HG02642 (cell line): Measurements from ENCODE around the gene SYT8.
"Not testable (repeated sequence)": the region's sequence is repeated elsewhere in the genome, so short reads cannot be mapped to it uniquely, and the experiment has no call there.

ENCODE experiments used
- ATAC-seq: cut with Tn5 transposase; IDR thresholded peaks from one replicate; pipeline ENCODE4 v1.9.1; 2021; ENCODE audit warnings: mild to moderate bottlenecking; ENCODE audit not compliant: unreplicated experiment, poor library complexity

SYT8 gene, protein sequence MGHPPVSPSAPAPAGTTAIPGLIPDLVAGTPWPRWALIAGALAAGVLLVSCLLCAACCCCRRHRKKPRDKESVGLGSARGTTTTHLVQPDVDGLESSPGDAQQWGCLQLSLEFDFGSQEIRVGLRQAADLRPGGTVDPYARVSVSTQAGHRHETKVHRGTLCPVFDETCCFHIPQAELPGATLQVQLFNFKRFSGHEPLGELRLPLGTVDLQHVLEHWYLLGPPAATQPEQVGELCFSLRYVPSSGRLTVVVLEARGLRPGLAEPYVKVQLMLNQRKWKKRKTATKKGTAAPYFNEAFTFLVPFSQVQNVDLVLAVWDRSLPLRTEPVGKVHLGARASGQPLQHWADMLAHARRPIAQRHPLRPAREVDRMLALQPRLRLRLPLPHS

GRCh38 chr11:1834779-1835670, at the start of gene SYT8:
Gene SYT8 (plus strand): TSS chr11:1834990. CDS start chr11:1835106, 116 bp downstream.
- ATAC-seq: no peak

DNA sequence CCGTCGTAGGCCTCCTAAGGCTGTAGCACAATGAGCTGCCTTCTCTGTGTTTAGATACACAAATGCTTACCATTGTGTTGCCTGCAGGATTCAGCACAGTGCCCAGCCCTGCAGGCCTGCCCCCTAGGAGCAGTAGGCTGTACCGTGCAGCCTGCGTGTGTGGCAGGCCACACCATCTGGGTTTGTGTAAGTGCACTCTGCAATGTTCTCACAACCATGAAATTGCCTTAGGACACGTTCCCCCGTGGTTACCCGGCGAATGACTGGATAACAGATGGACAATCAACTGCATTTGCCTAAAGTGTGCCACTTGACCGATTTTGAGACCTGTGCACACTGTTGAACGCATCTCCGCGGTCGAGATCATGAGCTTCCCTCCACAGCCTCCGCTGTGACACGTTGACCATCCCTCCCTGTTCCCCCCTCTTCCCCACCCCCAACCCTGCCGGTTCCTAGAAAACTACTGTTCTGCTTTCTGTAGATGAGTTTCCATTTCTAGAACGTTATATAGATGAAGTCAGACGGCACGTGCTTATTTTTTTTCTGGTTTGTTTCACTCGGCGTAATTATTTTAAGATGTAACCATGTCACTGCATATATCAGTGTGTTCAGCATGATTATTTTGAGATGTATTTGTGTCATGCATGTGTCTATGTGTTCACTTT, 48.9 kb upstream of the SYT8 start:
- no peak for ATAC-seq

DNA sequence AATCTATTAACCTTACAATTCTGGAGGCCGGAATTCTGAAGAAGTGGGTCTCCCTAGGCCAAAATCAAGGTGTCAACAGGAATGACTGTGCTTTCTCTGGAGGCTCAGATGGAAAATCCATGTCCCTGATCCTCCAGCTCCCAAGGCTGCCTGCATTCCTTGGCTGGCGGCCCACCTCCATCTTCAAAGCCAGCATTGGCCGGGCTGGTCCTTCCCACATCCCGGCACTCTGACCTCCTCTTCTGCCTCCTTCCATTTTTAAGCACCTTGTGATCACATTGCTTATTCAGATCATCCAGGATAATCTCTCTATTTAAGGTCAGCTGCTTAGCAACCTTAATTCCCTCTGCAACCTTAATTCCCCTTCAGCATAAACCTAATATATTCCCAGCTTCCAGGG, 48.3 kb upstream of the SYT8 start:
- ATAC-seq: no peak

DNA sequence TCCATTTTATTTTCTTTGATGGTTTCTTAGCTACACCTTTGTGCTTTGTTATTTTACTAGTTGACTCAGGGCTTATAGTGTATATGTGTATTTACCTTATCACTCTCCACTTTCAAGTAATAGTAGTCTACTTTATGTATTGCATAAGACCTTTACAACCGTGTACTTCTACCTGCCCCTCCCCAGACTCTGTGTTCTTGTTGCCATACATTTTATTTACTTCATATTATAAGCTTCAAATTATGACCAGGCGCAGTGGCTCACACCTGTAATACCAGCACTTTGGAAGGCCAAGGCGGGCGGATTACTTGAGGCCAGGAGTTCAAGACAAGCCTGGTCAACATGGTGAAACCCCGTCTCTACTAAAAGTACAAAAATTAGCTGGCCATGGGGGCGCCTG, 42.9 kb upstream of the SYT8 start:
- no peak for ATAC-seq

- ATAC-seq: no peak
Measured at GRCh38 chr11:1792461-1792860, 42.3 kb upstream of the SYT8 start.

GRCh38 chr11:1793081-1793480, 41.7 kb upstream of the SYT8 start:
- no peak for ATAC-seq

- ATAC-seq: no peak
Measured at GRCh38 chr11:1796413-1797011, 38.3 kb upstream of the SYT8 start.

DNA sequence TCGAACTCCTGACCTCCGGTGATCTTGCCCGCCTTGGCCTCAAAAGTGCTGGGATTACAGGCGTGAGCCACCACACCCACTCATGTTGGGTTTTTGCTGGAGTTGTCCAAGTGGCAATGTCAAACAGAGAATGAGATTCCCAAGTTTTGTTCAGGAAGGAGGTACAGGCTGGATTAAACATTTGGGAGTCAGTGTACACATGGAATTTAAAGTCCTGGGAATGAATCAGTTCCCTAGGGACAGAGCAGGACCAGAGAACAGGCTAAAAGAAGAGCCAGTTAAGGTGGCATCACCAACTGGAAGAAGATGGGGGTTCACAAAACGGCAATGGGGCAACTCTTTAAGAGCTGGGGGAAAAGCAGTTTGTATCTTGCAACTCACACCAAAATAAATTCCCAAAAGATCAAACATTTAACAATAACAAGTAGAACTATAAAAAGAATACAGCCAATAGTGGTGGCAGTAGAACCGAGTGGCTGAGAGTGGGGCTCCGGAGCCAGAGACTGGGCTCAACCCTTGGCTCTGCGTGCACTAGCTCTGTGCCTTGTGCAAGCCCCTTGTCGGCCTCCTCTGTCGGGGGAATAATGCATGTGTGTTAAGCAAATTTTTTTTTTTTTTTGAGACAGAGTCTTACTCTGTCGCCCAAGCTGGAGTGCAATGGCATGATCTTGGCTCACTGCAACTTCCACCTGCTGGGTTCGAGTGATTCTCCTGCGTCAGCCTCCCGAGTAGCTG, 37.2 kb upstream of the SYT8 start:
- no peak for ATAC-seq

DNA sequence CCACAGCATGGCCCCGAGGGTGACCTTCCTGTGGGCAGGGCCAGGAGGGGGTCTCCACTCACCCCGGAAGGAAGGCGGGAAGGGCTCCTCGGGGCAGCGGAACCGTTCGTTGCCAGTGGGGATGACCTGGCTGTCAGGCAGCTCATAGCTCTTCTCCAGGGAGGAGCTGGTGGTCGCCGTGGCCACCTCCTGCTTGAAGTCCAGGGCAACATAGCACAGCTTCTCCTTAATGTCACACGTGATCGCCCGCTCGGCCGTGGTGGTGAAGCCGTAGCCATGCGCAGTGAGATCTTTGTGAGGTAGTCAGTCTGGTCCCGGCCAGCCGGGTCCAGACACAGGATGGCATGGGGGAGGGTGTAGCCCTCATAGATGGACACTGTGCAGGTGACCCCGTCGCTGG, 31.5 kb upstream of the SYT8 start:
- ATAC-seq: no peak

DNA sequence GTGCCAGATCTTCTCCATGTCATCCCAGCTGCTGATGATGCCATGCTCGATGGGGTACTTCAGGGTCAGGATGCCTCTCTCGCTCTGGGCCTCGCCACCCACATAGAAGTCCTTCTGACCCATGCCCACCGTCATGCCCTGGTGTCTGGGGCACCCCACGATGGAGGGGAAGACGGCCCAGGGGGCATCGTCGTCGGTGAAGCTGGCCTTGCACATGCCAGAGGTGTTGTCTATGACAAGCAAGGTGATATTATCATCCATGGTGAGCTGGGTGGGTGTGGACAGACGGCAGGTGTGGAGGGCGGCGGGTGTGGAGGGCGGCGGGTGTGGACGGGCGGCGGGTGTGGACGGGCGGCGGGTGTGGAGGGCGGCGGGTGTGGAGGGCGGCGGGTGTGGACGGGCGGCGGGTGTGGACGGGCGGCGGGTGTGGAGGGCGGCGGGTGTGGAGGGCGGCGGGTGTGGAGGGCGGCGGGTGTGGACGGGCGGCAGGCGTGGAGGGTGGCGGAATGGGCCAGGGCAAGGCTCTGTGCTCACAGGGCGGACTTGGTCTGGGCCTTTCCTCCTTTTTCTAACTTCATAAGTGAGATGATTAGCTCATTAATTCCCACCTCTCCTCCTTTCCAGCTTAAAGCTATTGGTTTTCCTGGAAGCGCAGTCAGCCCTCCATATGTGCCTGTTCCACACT, 30.8 kb upstream of the SYT8 start:
- ATAC-seq: not testable (repeated sequence)

DNA sequence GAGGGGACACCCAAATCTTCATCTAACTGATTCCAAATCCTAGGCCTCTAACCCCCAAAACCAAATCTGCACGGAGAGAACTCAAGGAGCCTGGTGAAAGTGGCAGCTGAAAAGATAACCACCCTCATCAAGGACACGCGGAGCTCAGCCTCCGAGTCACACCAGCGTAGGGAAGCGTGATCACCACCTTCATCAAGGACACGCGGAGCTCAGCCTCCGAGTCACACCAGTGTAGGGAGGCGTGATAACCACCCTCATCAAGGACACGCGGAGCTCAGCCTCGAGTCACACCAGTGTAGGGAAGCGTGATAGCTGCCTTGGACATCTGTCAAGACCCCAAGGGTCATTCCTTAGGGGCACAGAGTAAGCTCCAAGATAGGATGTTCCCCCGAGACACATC, 29.3 kb upstream of the SYT8 start:
- ATAC-seq: no peak

DNA sequence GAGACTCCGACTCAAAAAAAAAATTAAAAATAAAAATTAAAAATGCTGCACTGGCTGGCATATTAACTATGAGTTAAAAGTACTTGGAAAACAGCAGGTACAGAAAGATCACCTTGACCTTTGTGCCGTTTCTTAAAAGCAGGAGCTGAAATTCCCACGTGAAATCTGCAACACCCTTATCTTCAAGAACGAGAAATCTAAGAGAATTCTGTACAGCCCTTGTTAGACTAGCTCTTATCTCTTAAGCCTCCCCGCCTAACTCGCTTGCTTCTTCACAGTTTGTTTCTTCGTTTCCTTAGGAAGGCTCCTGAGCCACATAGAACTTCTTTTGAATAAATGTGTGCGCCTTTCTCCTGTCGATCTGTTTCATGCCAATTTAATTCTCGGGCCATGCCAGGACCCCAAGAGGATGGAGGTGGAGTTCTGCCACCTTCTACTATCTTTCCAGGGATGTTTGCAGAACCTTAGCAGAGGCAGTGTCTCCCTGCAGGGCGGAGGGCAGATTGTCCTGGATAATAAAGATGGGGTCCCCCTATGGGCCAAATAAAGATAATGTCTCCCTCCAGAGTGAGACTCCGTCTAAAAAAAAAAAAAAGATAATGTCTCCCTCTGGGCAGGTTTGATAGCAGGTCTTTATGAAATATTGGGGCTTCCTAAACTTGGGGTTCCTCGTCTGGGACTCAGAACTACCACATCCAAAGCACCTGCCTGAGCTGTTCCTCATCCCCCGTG, 27.4 kb upstream of the SYT8 start:
- ATAC-seq: no peak

GRCh38 chr11:1810761-1811160, 24.0 kb upstream of the SYT8 start:
- no peak for ATAC-seq

- no peak for ATAC-seq
Measured at GRCh38 chr11:1812274-1812673, 22.5 kb upstream of the SYT8 start.

DNA sequence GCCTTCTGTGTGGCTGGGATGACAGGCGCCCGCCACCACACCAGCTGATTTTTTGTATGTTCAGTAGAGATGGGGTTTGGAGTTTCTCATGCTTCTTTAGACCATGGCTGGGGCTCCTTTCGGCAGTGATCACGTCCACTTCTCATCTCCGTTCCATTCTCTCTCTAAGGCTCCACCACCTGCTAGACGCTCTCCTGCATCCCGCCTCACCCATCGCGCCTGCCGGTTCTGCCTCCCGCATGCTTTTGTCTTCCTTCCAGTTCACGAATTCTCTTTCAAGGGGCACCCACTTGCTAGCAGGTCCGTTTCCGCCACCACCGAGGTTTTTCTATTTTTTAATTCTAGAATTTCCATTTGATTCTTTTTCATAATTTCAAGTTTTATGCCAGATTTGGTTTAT, 22.0 kb upstream of the SYT8 start:
- no peak for ATAC-seq

DNA sequence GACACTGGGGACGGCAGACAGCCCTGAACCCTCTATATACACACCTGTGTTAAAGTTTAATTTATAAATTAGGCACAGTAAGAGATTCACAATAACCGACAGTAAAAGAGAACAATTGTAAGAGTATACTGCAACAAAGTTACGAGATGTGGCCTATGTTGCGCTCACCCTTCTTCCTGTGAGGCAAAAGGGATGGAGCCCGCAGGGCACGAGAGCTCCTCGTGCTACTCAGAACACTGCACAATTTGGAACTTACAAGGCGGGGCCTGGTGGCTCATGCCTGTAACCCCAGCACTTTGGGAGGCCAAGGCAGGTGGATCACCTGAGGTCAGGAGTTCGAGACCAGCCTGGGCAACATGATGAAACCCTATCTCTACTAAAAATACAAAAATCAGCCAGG, 21.4 kb upstream of the SYT8 start:
- not testable (repeated sequence) for ATAC-seq

DNA sequence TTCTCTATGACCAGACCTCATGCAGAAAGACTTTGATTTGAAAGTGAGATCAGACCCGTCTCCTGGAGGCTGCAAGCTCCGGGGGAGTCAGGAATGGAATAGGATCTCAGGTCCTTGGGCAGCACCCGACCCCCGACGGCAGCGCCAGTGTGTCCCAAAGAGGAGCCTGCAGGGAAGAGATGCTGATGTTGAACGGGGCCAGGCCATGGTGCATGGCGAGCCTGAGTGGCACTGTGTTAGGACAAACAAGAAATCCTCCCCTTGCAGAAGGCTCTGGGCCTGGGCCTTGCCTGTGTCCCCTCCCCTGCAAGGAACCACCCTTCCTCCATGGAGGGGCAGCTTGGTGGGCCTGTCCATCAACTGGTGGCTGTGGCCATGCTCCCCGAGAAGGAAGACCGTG, 20.1 kb upstream of the SYT8 start:
- ATAC-seq: no peak

DNA sequence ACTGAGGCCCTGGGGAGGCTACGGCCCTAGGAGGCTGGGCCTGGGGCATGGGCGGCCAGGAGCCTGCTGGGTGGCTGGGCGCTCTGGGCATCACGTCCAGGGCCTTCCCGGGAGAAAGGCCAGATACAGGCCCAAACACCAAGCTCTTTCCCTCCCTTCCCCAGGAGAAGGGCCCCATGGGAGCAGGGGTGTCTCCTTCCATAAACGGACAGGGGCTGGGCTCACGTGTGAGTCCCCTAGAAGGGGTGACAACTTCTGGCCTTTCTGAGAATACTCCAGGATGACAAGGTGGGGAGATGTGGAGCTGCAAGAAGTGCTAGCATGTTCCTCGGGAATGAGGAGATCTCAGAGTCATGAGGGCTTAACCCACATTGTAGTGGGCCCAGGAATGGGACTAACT, 19.5 kb upstream of the SYT8 start:
- no peak for ATAC-seq

DNA sequence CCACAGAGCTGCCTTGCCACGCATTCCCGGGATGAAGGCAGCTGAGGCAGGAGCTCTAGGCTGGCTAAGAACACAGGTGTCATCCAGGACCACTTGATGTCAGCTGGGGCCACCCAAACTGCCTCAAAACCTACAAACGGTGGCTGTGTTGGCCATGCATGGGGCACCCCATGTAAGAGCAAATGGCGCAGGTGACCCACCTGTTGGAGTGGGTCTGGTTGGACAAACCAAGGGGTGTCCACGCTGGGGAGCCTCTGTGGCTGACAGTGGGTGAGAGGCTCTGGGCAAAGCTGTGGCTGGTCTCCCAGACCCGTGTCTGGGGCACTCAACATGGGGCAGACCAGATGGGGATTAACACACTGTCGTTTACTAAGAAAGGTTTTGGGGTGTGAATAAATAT, 19.0 kb upstream of the SYT8 start:
- no peak for ATAC-seq
